Measurements from ENCODE around the gene TOM1L2. TPM values are rescaled to one million over a fixed set of nuclear protein-coding genes. Genes with fewer than 3 reads are reported as not detected.
A peak's percentile ranks its signal among the peaks of the same experiment; 100 is the strongest.
"Not testable (repeated sequence)": the region's sequence is repeated elsewhere in the genome, so short reads cannot be mapped to it uniquely, and the experiment has no call there.

Gene TOM1L2
- total RNA-seq, 1 experiment from 2014 or later = 3.1 TPM

DNA sequence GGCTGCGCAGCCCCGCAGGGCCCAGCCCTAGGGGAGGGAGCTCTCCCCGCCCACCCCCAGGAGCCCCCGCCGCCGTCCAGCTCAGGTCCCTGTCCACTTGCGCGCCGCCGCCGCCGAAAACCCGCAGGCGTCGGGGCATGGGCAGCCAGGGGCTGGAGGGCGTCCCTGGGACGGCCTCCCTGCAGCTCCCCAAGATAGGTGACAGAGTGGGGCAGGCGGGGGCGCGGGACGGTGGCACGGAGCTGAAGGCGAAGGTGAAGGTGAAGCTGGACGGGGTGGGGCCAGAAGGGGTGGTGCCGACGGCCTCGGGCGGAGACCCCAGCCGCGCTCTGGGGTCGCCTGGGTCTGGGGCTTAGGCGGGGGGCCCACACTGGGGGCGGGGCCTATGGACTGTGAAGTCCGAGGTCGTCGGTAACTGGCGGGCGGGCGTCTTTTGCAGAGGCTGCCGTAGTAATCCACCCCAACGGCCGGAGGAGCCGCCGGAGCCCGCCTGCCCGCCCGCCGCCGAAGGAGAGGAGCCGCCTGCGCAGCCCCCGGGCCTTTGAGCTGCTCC, 162.6 kb downstream of the TOM1L2 start:
- Histone ChIP-seq H3K4me3 (ENCODE audit: insufficient read depth, low read depth, low read length) (peak overlapping the region; percentile 54), H3K36me3 (replicated peaks; ENCODE audit: control insufficient read depth, insufficient read depth, low read length) (peaks cover 7% of the 10 kb centered on the region), H3K27me3 (ENCODE audit: control insufficient read depth, insufficient read depth, low read length) (peaks cover 20% of the 10 kb centered on the region)
- DNase-seq = no peak

DNA sequence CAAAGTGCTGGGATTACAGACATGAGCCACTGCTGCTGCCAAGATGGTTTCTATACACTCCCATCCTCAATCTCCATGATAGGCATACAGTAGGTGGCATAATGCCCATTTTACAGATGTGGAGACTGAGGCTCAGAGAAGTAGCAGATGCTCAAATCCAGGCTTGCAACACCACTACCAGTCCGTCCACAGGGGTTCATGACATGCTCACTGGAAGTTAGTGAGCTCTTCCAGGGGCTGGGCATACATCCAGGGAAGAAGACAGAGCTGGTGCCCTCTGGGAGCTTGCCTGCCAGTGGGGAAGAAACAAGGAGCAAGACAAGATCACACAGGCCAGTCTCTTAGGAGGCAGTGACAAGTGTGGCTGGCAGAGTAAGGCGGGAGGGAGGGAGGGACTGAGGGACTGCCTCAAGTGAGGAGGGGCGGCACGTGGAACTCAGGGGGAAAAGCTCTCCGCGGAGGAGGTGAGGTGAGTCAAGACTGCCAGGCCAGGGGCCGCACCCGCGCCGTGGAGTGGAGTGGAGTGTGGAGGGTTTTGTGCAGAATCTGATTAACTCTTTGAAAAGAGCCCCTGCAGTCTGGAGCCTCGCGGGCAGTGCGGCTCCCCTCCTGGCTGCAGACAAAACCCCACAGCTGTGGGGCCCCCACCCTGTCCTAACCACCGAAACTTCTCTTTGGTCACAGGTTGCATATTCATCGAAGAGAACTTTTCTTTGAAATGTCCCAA, 163.3 kb downstream of the TOM1L2 start:
- peak; percentile 79 for DNase-seq
- Histone ChIP-seq H3K4me3 (ENCODE audit: insufficient read depth, low read depth, low read length) (peak overlapping the region; percentile 54), H3K27me3 (ENCODE audit: control insufficient read depth, insufficient read depth, low read length) (peaks cover 20% of the 10 kb centered on the region), H3K36me3 (replicated peaks; ENCODE audit: control insufficient read depth, insufficient read depth, low read length) (peaks cover 3% of the 10 kb centered on the region)

DNA sequence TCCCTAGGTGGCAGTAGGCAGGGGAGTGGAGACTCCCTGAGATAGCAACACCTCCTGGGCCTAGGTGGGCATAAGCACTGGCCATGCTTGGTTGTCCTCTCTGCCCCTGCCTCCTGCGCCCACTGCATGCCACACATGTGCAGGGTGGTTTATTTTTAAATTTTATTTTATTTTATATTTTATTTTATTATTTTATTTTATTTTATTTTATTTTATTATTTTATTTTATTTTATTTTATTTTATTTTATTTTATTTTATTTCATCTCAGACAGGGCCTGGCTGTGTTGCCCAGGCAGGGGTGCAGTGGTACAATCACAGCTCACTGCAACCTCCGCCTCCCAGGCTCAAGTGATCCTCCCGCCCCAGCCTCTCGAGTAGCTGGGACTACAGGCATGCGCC, 164.0 kb downstream of the TOM1L2 start:
- not testable (repeated sequence) for H3K4me3 ChIP-seq (ENCODE audit: insufficient read depth, low read depth, low read length); H3K36me3 ChIP-seq (replicated peaks; ENCODE audit: control insufficient read depth, insufficient read depth, low read length); DNase-seq
- H3K27me3 ChIP-seq (ENCODE audit: control insufficient read depth, insufficient read depth, low read length) = peaks cover 20% of the 10 kb centered on the region

GRCh38 chr17:17807440-17807839, 164.8 kb downstream of the TOM1L2 start:
- H3K27me3 ChIP-seq (ENCODE audit: control insufficient read depth, insufficient read depth, low read length) = peaks cover 20% of the 10 kb centered on the region
- H3K4me3 ChIP-seq (ENCODE audit: insufficient read depth, low read depth, low read length) = no peak overlapping the region
- no peaks in the 10 kb centered on the region for H3K36me3 ChIP-seq (replicated peaks; ENCODE audit: control insufficient read depth, insufficient read depth, low read length)
- DNase-seq = no peak

GRCh38 chr17:17806611-17807274, 165.5 kb downstream of the TOM1L2 start:
- no peak for DNase-seq

DNA sequence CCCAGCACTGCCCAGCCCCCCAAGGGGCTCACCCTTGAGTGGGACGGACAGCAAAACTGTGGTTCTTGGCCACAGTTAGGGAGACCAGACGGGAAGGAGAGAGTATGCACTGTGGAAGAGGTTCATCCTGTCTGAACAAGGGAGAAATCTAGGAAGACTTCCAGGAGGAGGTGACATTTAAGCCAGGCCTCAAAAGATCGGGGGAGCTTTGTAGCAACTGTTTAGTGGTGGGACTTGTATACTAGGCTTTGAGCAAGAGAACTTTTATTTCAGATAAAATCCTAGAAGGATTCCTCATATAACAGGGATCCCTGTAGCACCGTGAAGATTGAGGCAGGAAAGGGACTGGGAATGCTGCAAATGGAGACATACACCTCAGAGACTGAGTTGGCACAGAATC, 166.2 kb downstream of the TOM1L2 start:
- peaks cover 20% of the 10 kb centered on the region for H3K27me3 ChIP-seq (ENCODE audit: control insufficient read depth, insufficient read depth, low read length)
- no peaks in the 10 kb centered on the region for H3K36me3 ChIP-seq (replicated peaks; ENCODE audit: control insufficient read depth, insufficient read depth, low read length)
- H3K4me3 ChIP-seq (ENCODE audit: insufficient read depth, low read depth, low read length) = no peak overlapping the region
- DNase-seq = no peak

More at GRCh38 chr17:17806611-17807274, 165.5 kb downstream of the TOM1L2 start:
- Histone ChIP-seq H3K36me3 (replicated peaks; ENCODE audit: control insufficient read depth, insufficient read depth, low read length) (no peaks in the 10 kb centered on the region), H3K4me3 (ENCODE audit: insufficient read depth, low read depth, low read length) (no peak overlapping the region), H3K27me3 (ENCODE audit: control insufficient read depth, insufficient read depth, low read length) (peaks cover 20% of the 10 kb centered on the region)

DNA sequence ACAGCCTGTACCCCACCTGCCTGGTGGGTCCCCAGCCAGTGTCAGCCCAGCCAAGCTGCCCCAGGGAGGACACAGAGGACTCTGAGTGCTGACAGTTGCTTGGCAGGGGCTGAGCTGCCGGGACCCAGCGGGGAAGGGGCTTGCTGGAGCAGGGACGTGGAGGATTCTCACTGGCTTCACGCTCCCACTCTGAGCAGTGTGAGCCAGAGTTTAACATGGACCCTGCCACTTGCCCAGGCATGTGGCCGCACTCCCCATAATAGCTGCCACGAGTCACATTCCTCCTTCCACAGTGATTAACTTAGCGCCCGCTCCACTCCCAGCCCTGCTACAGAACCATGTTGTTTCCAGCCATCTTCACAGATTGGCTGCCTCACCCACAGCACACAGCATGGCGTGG, 166.6 kb downstream of the TOM1L2 start:
- Histone ChIP-seq H3K4me3 (ENCODE audit: insufficient read depth, low read depth, low read length) (no peak overlapping the region), H3K27me3 (ENCODE audit: control insufficient read depth, insufficient read depth, low read length) (peaks cover 16% of the 10 kb centered on the region), H3K36me3 (replicated peaks; ENCODE audit: control insufficient read depth, insufficient read depth, low read length) (no peaks in the 10 kb centered on the region)
- no peak for DNase-seq

- peaks cover 7% of the 10 kb centered on the region for H3K27me3 ChIP-seq (ENCODE audit: control insufficient read depth, insufficient read depth, low read length)
- no peak for DNase-seq
- no peaks in the 10 kb centered on the region for H3K36me3 ChIP-seq (replicated peaks; ENCODE audit: control insufficient read depth, insufficient read depth, low read length)
- no peak overlapping the region for H3K4me3 ChIP-seq (ENCODE audit: insufficient read depth, low read depth, low read length)
Measured at GRCh38 chr17:17804007-17804406, 168.2 kb downstream of the TOM1L2 start.

DNA sequence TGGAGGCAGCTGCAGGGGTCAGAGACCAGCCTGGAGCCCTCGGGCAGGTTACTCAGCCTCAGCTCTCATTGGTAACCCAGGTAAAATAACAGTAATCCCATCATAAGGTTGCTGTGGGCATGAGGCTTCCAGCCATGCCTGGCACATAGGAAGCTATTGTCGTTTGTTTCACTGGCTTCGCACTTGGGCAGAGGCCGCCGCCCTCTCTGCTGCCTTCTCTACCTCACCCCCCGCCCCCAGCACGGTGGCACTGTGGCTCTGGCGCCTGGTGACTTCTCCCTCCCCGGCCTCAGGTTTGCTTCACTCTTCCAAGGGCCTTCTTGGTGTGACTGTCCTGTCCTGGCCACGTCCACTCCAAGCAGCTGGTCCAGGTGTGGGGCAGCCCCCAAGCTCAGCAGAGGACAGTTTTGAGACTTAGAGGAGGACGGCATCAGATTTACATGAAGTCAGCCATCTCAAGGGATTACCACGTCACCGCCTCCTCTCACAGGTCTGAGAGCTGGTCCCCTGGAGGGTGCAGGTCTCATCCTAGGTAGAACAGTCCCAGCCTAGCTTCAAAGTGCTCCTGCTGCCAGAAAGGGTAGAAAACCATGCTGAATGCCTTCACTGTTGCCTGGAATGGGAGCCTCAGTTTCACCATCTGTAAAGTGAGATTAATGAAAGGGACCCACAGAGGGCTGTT, 170.3 kb downstream of the TOM1L2 start:
- Histone ChIP-seq H3K27me3 (ENCODE audit: control insufficient read depth, insufficient read depth, low read length) (peaks cover 1% of the 10 kb centered on the region; the same call in 1 of the 2 replicates), H3K36me3 (replicated peaks; ENCODE audit: control insufficient read depth, insufficient read depth, low read length) (no peaks in the 10 kb centered on the region), H3K4me3 (ENCODE audit: insufficient read depth, low read depth, low read length) (no peak overlapping the region)
- DNase-seq = peak; percentile 65

- Histone ChIP-seq H3K36me3 (replicated peaks; ENCODE audit: control insufficient read depth, insufficient read depth, low read length) (no peaks in the 10 kb centered on the region), H3K4me3 (ENCODE audit: insufficient read depth, low read depth, low read length) (no peak overlapping the region), H3K27me3 (ENCODE audit: control insufficient read depth, insufficient read depth, low read length) (no peaks in the 10 kb centered on the region)
- peak; percentile 69 for DNase-seq
Measured at GRCh38 chr17:17800504-17801021, 171.6 kb downstream of the TOM1L2 start.

DNA sequence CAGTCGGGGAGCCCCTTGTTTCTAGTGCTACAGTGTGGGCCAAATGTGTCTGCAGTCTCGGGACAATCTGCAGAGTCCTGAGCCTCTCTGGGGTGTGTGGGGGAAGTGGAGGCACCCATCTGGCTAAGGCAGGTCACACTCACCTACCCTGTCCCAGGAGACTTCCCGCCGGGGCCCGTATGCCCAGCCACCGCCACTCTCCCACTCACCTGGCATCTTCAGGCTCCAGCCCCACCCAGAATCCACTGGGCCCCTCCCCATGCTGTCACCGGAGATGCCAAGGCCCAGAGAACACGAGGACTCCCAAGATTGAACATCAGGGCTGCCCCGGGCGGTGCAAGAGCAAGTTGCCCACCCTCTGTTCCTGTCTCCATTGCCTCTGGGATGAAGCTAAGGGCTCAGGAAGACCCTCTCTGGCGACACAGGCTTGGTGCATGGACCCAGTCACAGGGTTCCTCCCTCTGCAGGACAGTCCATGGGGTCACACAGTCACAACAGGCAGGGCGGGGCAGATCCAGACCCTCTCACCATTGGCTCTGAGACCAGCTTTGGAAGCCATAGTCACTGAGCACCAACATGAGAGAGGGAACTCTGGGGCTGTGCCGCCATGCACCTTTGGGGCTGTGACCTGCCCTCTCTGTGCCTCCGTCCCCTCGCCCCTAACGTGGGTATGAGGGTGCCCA, 173.5 kb downstream of the TOM1L2 start:
- Histone ChIP-seq H3K4me3 (ENCODE audit: insufficient read depth, low read depth, low read length) (no peak overlapping the region), H3K36me3 (replicated peaks; ENCODE audit: control insufficient read depth, insufficient read depth, low read length) (no peaks in the 10 kb centered on the region), H3K27me3 (ENCODE audit: control insufficient read depth, insufficient read depth, low read length) (no peaks in the 10 kb centered on the region)
- DNase-seq = peak; percentile 56

- DNase-seq = peak; percentile 62
- no peaks in the 10 kb centered on the region for H3K36me3 ChIP-seq (replicated peaks; ENCODE audit: control insufficient read depth, insufficient read depth, low read length)
- no peak overlapping the region for H3K4me3 ChIP-seq (ENCODE audit: insufficient read depth, low read depth, low read length)
- no peaks in the 10 kb centered on the region for H3K27me3 ChIP-seq (ENCODE audit: control insufficient read depth, insufficient read depth, low read length)
Measured at GRCh38 chr17:17798010-17798556, 174.1 kb downstream of the TOM1L2 start.

- H3K4me3 ChIP-seq (ENCODE audit: insufficient read depth, low read depth, low read length) = no peak overlapping the region
- no peaks in the 10 kb centered on the region for H3K27me3 ChIP-seq (ENCODE audit: control insufficient read depth, insufficient read depth, low read length)
- H3K36me3 ChIP-seq (replicated peaks; ENCODE audit: control insufficient read depth, insufficient read depth, low read length) = no peaks in the 10 kb centered on the region
- peak; percentile 55 for DNase-seq
Measured at GRCh38 chr17:17797119-17797809, 174.9 kb downstream of the TOM1L2 start.

Data from H7 (cell line).